Esophagus squamous epithelium (tissue), 5 donors: Measurements from ENCODE around the gene C4orf36. TPM values are rescaled to one million over a fixed set of nuclear protein-coding genes. Genes with fewer than 3 reads are reported as not detected.

Source experiments
- DNase-seq: peaks from one replicate; lab custom pipeline; 2025; lab: John Stamatoyannopoulos, UW
- H3K27ac ChIP-seq, 4 donors: fragments of 200-600 bp; sonication (generic); one replicate each; pipeline ENCODE4 v1.5.1; 2016 to 2019; ENCODE audit warnings: mild to moderate bottlenecking in 1 of 4
- H3K27me3 ChIP-seq, 4 donors: fragments of 200-600 bp; sonication (generic); 1 replicate in 3 of 4; 2 replicates in 1 of 4; pipeline versions ENCODE4 v1.5.1 to v1.6.0; 2017 to 2021; ENCODE audit warnings: antibody characterized with exemption in 1 of 4
- H3K36me3 ChIP-seq, 3 donors: fragments of 200-600 bp; sonication (generic); one replicate each; pipeline ENCODE4 v1.5.1; 2016 to 2019
- H3K4me1 ChIP-seq, 3 donors: fragments of 200-600 bp; sonication (generic); one replicate each; pipeline ENCODE4 v1.5.1; 2017 to 2019
- H3K4me3 ChIP-seq, 4 donors: fragments of 200-600 bp; sonication (generic); 1 replicate in 3 of 4; 2 replicates in 1 of 4; pipeline ENCODE4 v1.5.1; 2016 to 2019; ENCODE audit warnings: mild to moderate bottlenecking in 2 of 4, moderate library complexity in 1 of 4
- H3K9me3 ChIP-seq, 3 donors: fragments of 200-600 bp; sonication (generic); one replicate each; pipeline ENCODE4 v1.5.1; 2016 to 2019
- CTCF ChIP-seq, 6 experiments: fragments of 450-650 bp in 4 of 6; fragments of 200-600 bp in 2 of 6; sonication (generic) in 2 of 6; IDR thresholded peaks; one replicate each; pipeline ENCODE4 v1.5.1; 2016 to 2019; ENCODE audit warnings: antibody characterized with exemption in 6 of 6, mild to moderate bottlenecking in 4 of 6, moderate library complexity in 4 of 6
- POLR2A ChIP-seq, 4 donors: fragments of 450-650 bp; IDR thresholded peaks; one replicate each; pipeline ENCODE4 v1.6.1; 2017; ENCODE audit warnings: antibody characterized with exemption in 4 of 4, mild to moderate bottlenecking in 4 of 4, moderate library complexity in 3 of 4
- WGBS, 2 donors: methylation state at CpG; one replicate each; pipeline ENCODE4 v1.1.5; 2018; 5-methylcytosine and 5-hydroxymethylcytosine counted together
- intact Hi-C: fragments of 100-400 bp; cut with DNase I; formaldehyde crosslinking; loops from one replicate; pipeline ENCODE4 v1.15.0; 2022
- total RNA-seq, 4 donors: library from RNA; depleted of rRNA; stranded (reverse); fragments of >200 nt; gene quantifications; one replicate each; pipeline ENCODE4 v1.1.0, GENCODE V29; 2016
- donor health status: DM: yes; HTN: yes; CAD: no.

C4orf36 gene
- total RNA-seq, 4 donors from 2014 or later, result 1.3 to 5.0 (median 2.7) TPM

GRCh38 chr4:86935853-86936733 is 43.9 kb upstream of the C4orf36 start:
- intact Hi-C loops, result loop anchor here (2.0 kb wide), 1 partner anchor 71 kb away; no protein-coding TSS in a partner anchor
- Histone ChIP-seq H3K9me3 (no peaks in the 10 kb centered on the region), H3K36me3 (peaks cover 0 to 10% (median 0%) of the 10 kb centered on the region in 3 donors), H3K27me3 (no peaks in the 10 kb centered on the region), H3K4me3 (peak overlapping the region; percentile 81 to 98 (median 90)), H3K27ac (peak overlapping the region; percentile 97 to 99 (median 98)), H3K4me1 (peaks cover 35 to 61% (median 35%) of the 10 kb centered on the region in 3 donors)
- no peak for DNase-seq
- 8 to 12% methylated on average over 17 to 33 of the region's 36 CpGs for WGBS, 2 donors
- TF ChIP-seq POLR2A (IDR thresholded peaks at IDR 0.05) (peak in 1 of 4 donors; percentile 74), CTCF (IDR thresholded peaks at IDR 0.05) (no peak)

- peak; percentile 15 for DNase-seq
- Histone ChIP-seq H3K4me3 (peak overlapping the region; percentile 81 to 98 (median 90)), H3K27ac (peak overlapping the region; percentile 97 to 99 (median 98)), H3K9me3 (no peaks in the 10 kb centered on the region), H3K27me3 (no peaks in the 10 kb centered on the region), H3K36me3 (peaks cover 0 to 14% (median 0%) of the 10 kb centered on the region in 3 donors), H3K4me1 (peaks cover 29 to 55% (median 33%) of the 10 kb centered on the region in 3 donors)
- TF ChIP-seq CTCF (IDR thresholded peaks at IDR 0.05), result no peak
- TF ChIP-seq POLR2A (IDR thresholded peaks at IDR 0.05), result no peak
- intact Hi-C loops, result loop anchor here (2.0 kb wide), 1 partner anchor 71 kb away; no protein-coding TSS in a partner anchor
- 0% methylated on average over 1 to 7 of the region's 16 CpGs for WGBS, 2 donors
These were observed 43.3 kb upstream of the C4orf36 start for GRCh38 chr4:86935566-86935852.

GRCh38 chr4:86934771-86935565 is 42.7 kb upstream of the C4orf36 start, which contains the start of gene AFF1:
Gene AFF1 (plus strand): TSS chr4:86935011. CDS start chr4:86948534, 13,523 bp downstream.
- intact Hi-C loops, result loop anchor here (2.0 kb wide), 1 partner anchor 72 kb away; no protein-coding TSS in a partner anchor
- H3K4me1 ChIP-seq, result peaks cover 24 to 50% (median 28%) of the 10 kb centered on the region in 3 donors
- WGBS, 2 donors, result 1% methylated on average over 28 of the region's 97 CpGs; no CpG with 5 or more reads in 1 of the 2 donors

GRCh38 chr4:86934147-86934770 is 42.0 kb upstream of the C4orf36 start:
- WGBS, 2 donors, result 5 to 9% methylated on average over 13 to 14 of the region's 15 CpGs
- H3K27me3 ChIP-seq, result no peaks in the 10 kb centered on the region

More at GRCh38 chr4:86934771-86935565, 42.7 kb upstream of the C4orf36 start, which contains the start of gene AFF1:
- no peaks in the 10 kb centered on the region for H3K27me3 ChIP-seq
- peak within 1 kb of the TSS; percentile 81 to 98 (median 90) for H3K4me3 ChIP-seq
- TF ChIP-seq CTCF (IDR thresholded peaks at IDR 0.05) (peak; percentile 53 to 76 (median 60)), POLR2A (IDR thresholded peaks at IDR 0.05) (peak in 3 of 4 donors; percentile 41 to 99 (median 75))
- H3K27ac ChIP-seq, result peak within 1 kb of the TSS; percentile 97 to 99 (median 98)
- no peaks in the 10 kb centered on the region for H3K9me3 ChIP-seq
- DNase-seq, result peak; percentile 60
- H3K36me3 ChIP-seq, result peaks cover 0 to 14% (median 0%) of the 10 kb centered on the region in 3 donors

More at GRCh38 chr4:86934147-86934770, 42.0 kb upstream of the C4orf36 start:
- peak overlapping the region; percentile 81 to 98 (median 90) for H3K4me3 ChIP-seq
- TF ChIP-seq POLR2A (IDR thresholded peaks at IDR 0.05) (no peak), CTCF (IDR thresholded peaks at IDR 0.05) (no peak)
- H3K36me3 ChIP-seq, result peaks cover 0 to 14% (median 0%) of the 10 kb centered on the region in 3 donors
- H3K27ac ChIP-seq, result peak overlapping the region; percentile 97 to 99 (median 98)
- peaks cover 19 to 43% (median 20%) of the 10 kb centered on the region in 3 donors for H3K4me1 ChIP-seq
- no peak for DNase-seq
- H3K9me3 ChIP-seq, result no peaks in the 10 kb centered on the region
- intact Hi-C loops, result loop anchor here (2.0 kb wide), 1 partner anchor 73 kb away; no protein-coding TSS in a partner anchor
